Breast epithelium (tissue), 4 donors: Measurements from ENCODE around the gene BCL7A. TPM values are rescaled to one million over a fixed set of nuclear protein-coding genes. Genes with fewer than 3 reads are reported as not detected.

Source experiments
- DNase-seq, 2 donors: peaks; one replicate each; pipeline ENCODE4 v3.0.0-alpha.2; 2019; ENCODE audit warnings: low spot score in 2 of 2
- H3K27ac ChIP-seq, 2 donors: fragments of 200-600 bp; sonication (generic) in 1 of 2; one replicate each; pipeline ENCODE4 v1.5.1; 2016 to 2019; ENCODE audit warnings: mild to moderate bottlenecking in 1 of 2
- H3K27me3 ChIP-seq, 2 donors: fragments of 200-600 bp; sonication (generic) in 1 of 2; one replicate each; pipeline versions ENCODE4 v1.5.1 to v1.6.0; 2017 to 2019; ENCODE audit warnings: control low read depth in 1 of 2, mild to moderate bottlenecking in 1 of 2
- H3K36me3 ChIP-seq: fragments of 200-600 bp; one replicate; pipeline ENCODE4 v1.5.1; 2019
- H3K4me1 ChIP-seq, 2 donors: fragments of 200-600 bp; sonication (generic); one replicate each; pipeline ENCODE4 v1.5.1; 2016 to 2019; ENCODE audit warnings: control low read depth in 1 of 2
- H3K4me3 ChIP-seq, 3 donors: fragments of 200-600 bp; sonication (generic); 1 replicate in 2 of 3; 2 replicates in 1 of 3; pipeline ENCODE4 v1.5.1; 2016 to 2019; ENCODE audit warnings: mild to moderate bottlenecking in 3 of 3, moderate library complexity in 2 of 3
- H3K9me3 ChIP-seq, 2 donors: fragments of 200-600 bp; sonication (generic) in 1 of 2; one replicate each; pipeline ENCODE4 v1.5.1; 2016 to 2019; ENCODE audit warnings: control low read depth in 1 of 2
- CTCF ChIP-seq, 3 donors: fragments of 450-650 bp; IDR thresholded peaks; one replicate each; pipeline ENCODE4 v1.5.1; 2016 to 2017; ENCODE audit warnings: antibody characterized with exemption in 3 of 3, mild to moderate bottlenecking in 3 of 3, moderate library complexity in 3 of 3
- POLR2A ChIP-seq: fragments of 450-650 bp; IDR thresholded peaks from one replicate; pipeline ENCODE4 v1.6.1; 2016; ENCODE audit warnings: antibody characterized with exemption, mild to moderate bottlenecking, moderate library complexity
- POLR2AphosphoS5 ChIP-seq, 3 donors: sonication (generic); formaldehyde crosslinking; IDR thresholded peaks; one replicate each; pipeline ENCODE4 v1.6.1; 2017; ENCODE audit warnings: antibody characterized with exemption in 3 of 3
- intact Hi-C: fragments of 100-400 bp; cut with DNase I; formaldehyde crosslinking; loops from one replicate; pipeline ENCODE4 v1.15.1; 2023; ENCODE audit warnings: low total_unique reads
- total RNA-seq, 3 donors: library from RNA; depleted of rRNA; stranded (reverse); fragments of >200 nt; gene quantifications; one replicate each; pipeline ENCODE4 v1.1.0, GENCODE V29; 2016

The BCL7A gene
- total RNA-seq, 3 donors from 2014 or later, result 6.2 to 13.5 (median 8.8) TPM

DNA sequence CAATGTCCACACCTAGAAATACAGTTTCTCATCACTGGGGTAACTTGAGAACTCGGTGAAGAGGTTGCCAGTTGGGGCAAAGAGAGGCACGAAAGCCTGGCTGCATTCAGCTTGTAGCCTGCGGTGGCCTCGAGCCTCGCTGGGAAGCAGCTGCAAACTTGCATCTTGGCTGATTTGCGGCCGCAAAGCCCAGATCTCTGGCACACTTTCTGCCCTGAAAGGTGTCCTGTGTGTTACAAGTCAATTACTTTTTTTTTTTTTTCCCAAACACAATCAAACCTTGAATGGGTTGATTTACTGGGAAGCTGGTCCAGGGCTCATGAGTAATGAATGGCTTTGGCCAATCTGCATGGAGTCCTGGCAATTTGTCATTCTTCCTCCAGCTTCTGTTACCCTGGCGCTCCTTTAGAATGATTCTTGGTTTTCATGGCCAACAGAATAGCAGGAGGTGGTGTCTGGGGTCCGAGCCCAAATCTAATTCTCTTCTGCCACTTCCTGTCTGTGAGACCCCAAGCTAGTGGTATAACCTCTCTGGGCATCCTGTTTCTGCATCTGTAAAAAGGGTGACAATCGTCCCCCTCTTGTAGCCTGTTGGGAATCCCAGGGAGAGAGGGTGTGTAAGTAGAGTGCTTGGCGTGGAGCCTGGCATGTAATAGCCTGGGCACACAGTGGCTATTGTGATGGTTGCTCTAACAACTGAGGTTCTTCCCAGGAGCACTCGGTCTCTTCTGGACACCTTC, 6.7 kb downstream of the BCL7A start:
- Histone ChIP-seq H3K4me1 (peaks cover 3 to 16% of the 10 kb centered on the region in 2 donors), H3K27ac (peak overlapping the region; percentile 64 to 82), H3K27me3 (no peaks in the 10 kb centered on the region), H3K4me3 (peak overlapping the region in 1 of 3 donors; percentile 5), H3K9me3 (no peaks in the 10 kb centered on the region), H3K36me3 (no peaks in the 10 kb centered on the region)
- intact Hi-C loops, result no loop called here
- peak in 1 of 2 donors; percentile 51 for DNase-seq
- TF ChIP-seq POLR2AphosphoS5 (IDR thresholded peaks at IDR 0.05) (no peak), POLR2A (no peak), CTCF (IDR thresholded peaks at IDR 0.05) (no peak)

GRCh38 chr12:122028905-122029560, 7.3 kb downstream of the BCL7A start:
- Histone ChIP-seq H3K36me3 (no peaks in the 10 kb centered on the region), H3K9me3 (no peaks in the 10 kb centered on the region), H3K4me1 (peaks cover 3 to 16% of the 10 kb centered on the region in 2 donors), H3K27ac (peak overlapping the region; percentile 64 to 82), H3K4me3 (peak overlapping the region in 1 of 3 donors; percentile 5), H3K27me3 (no peaks in the 10 kb centered on the region)
- TF ChIP-seq POLR2A (no peak), CTCF (IDR thresholded peaks at IDR 0.05) (no peak), POLR2AphosphoS5 (IDR thresholded peaks at IDR 0.05) (no peak)
- intact Hi-C loops, result no loop called here
- no peak for DNase-seq

DNA sequence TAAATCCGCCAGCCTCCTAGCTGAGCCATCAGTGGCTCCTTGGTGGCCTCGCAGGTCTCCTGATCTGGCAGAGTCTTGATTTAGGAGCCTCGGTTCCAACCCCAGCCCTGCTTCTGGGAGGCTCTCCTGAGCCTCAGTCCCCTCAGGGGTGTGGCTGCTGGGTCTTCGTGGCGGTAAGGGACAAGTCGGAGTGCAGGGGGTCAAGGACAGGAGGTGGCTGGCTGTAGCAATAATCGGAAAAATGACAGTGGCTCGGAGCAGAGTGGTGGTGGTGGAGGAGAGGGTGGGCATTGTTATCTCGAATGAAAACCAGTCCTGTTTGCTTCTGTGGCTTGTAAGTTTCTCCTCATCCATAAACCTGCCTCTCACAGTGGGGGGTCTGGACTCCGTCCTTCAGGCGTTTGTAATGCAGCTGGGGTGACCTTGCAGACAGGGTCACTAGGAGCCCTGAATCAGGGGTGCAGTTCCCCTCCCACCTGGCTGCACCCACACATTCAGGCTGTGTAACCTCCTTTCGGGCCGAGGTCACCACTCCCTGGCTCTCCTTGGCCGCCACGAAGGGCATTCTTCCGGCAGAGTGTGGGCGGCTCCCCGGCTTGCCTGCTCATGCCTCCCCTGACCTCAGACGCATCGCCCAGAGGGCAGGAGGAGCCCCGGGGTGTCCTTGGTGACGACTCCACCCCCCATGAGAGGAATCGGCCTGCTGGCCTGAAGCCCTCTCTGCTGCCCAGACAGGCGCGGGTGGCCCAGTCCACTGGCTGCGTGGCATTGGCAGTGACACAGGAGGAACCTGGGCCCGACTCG, 8.1 kb downstream of the BCL7A start:
- Histone ChIP-seq H3K4me3 (no peak overlapping the region), H3K9me3 (no peaks in the 10 kb centered on the region), H3K27me3 (no peaks in the 10 kb centered on the region), H3K27ac (peak overlapping the region; percentile 64 to 82), H3K4me1 (peaks cover 3 to 16% of the 10 kb centered on the region in 2 donors), H3K36me3 (no peaks in the 10 kb centered on the region)
- intact Hi-C loops, result no loop called here
- DNase-seq, result peak in 1 of 2 donors; percentile 73
- no peak for TF ChIP-seq CTCF (IDR thresholded peaks at IDR 0.05)
- TF ChIP-seq POLR2AphosphoS5 (IDR thresholded peaks at IDR 0.05), result no peak
- TF ChIP-seq POLR2A, result no peak

- Histone ChIP-seq H3K27ac (peak overlapping the region; percentile 64 to 82), H3K27me3 (no peaks in the 10 kb centered on the region), H3K4me3 (no peak overlapping the region), H3K36me3 (no peaks in the 10 kb centered on the region), H3K9me3 (no peaks in the 10 kb centered on the region), H3K4me1 (peaks cover 3 to 16% of the 10 kb centered on the region in 2 donors)
- no peak for TF ChIP-seq POLR2A
- no peak for TF ChIP-seq POLR2AphosphoS5 (IDR thresholded peaks at IDR 0.05)
- TF ChIP-seq CTCF (IDR thresholded peaks at IDR 0.05), result no peak
- DNase-seq, result no peak
- intact Hi-C loops, result no loop called here
Measured at GRCh38 chr12:122030424-122031035, 8.8 kb downstream of the BCL7A start.
